ENCODE measurements around the gene EFL1.

DNA sequence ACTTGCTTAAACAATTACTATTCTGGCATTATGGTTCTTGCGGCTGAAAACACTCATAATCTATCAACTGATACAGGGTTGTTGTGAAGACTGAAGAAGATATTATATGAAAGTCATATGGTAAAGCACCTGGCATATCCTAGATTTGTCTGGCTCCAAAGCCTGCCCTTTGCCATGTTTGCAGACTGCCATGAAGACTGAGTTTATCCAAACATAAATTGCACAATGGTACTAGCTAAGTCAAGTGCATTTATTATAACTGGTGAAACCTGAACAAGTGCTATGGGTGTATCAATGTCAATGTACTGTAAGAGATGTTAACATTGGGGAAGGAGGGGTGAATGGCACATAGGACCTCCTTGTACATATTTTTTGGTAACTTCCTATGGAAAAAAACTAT lies 129.3 kb downstream of the EFL1 start:
- TF ChIP-seq, protein P1, sequence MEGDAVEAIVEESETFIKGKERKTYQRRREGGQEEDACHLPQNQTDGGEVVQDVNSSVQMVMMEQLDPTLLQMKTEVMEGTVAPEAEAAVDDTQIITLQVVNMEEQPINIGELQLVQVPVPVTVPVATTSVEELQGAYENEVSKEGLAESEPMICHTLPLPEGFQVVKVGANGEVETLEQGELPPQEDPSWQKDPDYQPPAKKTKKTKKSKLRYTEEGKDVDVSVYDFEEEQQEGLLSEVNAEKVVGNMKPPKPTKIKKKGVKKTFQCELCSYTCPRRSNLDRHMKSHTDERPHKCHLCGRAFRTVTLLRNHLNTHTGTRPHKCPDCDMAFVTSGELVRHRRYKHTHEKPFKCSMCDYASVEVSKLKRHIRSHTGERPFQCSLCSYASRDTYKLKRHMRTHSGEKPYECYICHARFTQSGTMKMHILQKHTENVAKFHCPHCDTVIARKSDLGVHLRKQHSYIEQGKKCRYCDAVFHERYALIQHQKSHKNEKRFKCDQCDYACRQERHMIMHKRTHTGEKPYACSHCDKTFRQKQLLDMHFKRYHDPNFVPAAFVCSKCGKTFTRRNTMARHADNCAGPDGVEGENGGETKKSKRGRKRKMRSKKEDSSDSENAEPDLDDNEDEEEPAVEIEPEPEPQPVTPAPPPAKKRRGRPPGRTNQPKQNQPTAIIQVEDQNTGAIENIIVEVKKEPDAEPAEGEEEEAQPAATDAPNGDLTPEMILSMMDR (conservative IDR thresholded peaks at IDR 0.05), result no peak
- no peak for TF ChIP-seq ZFX (IDR thresholded peaks at IDR 0.05)

Data from C4-2B (cell line).